CD4-positive, alpha-beta T cell treated with Interleukin-4 for 4 hours (primary cell): Measurements from ENCODE around the gene PSORS1C2.

Experiments used
- DNase-seq: peaks from one replicate; pipeline ENCODE4 v3.0.0-alpha.2; 2020

PSORS1C2 gene

GRCh38 chr6:31135710-31136109 is 3.2 kb downstream of the PSORS1C2 start:
- DNase-seq, result no peak

- no peak for DNase-seq
Observed at GRCh38 chr6:31132806-31133205, 6.1 kb downstream of the PSORS1C2 start.

- DNase-seq, result no peak
Observed at GRCh38 chr6:31131595-31131994, 7.3 kb downstream of the PSORS1C2 start.

GRCh38 chr6:31130751-31131150 is 8.1 kb downstream of the PSORS1C2 start:
- DNase-seq, result no peak

- DNase-seq, result no peak
Observed at GRCh38 chr6:31129130-31129529, 9.7 kb downstream of the PSORS1C2 start.

DNA sequence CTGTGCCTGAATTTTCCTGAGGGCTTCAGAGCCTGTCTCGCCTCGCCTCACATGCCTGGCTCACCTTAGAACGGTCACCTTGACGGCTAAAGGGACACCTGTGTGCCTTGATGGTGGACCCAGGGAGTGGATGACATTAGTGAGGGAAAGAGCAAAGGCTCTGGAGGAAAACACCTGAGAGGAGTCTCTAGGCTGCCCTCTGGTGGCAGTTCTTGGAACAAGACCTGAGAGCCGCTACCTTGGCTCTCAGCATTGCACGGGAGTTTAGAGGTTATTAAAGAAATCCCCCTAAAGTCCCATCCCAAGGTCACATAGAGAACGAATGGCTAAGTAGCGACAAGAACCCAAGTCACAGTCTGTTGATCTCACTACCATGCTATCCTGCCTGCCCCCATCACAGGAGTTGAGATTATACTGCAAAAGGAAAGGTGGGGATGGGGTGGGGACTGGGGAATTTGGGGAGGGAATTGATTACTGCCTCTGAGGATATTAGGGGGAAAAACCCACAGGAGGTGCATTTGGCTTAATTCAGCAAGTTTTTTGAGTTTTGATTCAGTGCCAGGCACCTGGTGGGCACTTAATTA is 10.7 kb downstream of the PSORS1C2 start:
- DNase-seq, result peak; percentile 74

DNA sequence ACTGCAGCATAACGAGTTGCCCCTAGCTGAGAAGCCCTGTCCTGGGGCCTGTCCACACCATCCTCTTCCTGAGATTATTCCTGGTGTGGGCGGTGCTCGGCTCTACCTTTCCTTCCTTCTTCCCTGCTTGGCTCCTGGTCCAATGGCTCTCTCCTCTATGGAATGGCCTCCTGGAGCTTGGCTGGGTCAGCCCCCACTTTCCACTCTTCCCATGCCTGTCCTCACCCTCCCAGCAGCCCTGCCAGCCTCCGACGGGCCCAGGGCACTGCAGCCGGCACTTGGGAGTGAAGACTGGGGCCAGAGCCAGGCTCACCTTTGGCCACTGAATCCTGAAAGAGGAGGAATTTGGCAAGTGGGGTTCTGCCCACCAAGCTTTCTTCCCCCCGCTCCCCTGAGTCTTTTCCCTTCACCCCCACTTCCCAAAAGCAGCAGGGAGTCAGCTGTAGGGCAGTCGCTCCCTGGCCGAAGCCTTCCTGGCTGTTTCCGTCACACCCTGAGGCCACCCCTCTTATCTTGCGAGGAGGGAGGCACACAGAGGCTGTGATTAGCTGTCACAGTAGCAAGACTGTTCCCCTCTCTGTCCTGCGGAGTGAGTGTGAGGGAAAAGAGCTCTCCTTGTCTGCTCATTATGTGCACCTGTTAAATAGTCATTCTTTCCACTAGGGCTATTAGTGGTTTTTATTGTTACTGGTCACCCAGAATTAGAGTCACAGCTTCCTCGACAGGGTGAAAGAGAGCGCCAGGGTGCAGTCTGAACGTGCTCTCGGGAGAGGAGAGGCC is 12.3 kb downstream of the PSORS1C2 start:
- DNase-seq, result no peak

- DNase-seq, result no peak
Observed at GRCh38 chr6:31125586-31126363, 13.1 kb downstream of the PSORS1C2 start.

DNA sequence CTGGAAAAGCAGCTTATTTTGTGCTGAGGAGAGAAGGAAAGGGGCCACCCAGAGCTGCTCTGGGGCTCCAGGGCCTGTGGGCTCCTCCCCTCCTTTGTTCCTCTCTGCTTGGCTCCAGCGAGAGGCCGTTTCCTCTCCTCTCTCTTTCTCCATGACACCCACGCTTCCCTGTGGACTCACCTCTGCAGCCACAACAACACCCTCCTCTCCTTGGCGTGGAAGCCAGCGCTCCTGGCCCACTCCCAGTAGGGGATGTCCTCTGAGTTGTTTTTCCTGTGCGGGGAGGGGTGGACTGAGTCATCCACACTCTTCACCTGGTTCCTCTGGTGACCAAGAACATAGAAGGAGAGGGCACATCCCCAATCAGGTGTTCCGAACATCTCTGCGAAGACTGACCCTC is 13.7 kb downstream of the PSORS1C2 start:
- DNase-seq, result no peak

DNA sequence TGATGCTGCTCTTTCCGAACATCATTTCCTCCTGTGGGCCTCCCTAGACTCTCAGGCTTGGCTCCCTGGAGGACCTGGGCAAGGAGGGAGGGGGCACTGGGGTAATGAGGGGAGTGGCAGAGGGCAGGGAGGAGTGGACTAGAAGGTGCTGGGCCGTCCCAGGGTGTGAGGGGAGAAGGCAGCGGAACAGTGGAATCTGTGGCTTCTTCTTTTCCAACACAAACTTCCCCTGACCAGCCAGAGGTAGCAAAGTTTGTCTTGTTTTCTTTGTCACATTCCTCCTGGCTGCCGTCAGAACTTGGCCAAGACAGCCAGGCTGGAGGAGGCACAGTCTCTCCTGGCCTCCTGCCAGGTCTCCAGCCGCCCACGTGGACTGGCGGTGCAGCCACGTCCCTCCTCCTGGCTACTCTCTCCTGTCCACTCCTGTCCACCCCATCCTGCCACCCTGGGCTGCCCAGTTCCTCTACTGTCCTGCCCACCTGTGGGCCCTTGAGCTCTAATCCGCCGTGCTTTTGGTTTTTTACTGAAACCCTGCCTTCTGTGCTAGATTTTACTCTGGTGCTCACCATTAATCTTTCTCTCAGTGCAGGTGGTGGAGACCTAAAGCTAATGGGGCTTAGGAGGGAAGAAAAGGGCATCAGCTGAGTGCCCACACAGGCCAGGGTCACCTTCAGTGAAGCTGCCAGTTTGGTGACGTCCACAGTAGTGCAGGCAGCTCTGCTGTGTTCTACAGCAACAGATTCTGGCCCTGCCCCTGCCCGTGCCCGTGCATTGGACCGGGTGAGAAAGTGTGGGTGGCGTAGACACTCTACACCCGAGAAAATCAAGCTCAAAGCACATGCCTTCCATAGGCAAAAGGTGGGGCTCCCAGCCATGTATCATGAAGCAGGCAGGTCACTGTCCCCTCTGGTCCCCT is 15.8 kb downstream of the PSORS1C2 start:
- DNase-seq, result no peak

DNA sequence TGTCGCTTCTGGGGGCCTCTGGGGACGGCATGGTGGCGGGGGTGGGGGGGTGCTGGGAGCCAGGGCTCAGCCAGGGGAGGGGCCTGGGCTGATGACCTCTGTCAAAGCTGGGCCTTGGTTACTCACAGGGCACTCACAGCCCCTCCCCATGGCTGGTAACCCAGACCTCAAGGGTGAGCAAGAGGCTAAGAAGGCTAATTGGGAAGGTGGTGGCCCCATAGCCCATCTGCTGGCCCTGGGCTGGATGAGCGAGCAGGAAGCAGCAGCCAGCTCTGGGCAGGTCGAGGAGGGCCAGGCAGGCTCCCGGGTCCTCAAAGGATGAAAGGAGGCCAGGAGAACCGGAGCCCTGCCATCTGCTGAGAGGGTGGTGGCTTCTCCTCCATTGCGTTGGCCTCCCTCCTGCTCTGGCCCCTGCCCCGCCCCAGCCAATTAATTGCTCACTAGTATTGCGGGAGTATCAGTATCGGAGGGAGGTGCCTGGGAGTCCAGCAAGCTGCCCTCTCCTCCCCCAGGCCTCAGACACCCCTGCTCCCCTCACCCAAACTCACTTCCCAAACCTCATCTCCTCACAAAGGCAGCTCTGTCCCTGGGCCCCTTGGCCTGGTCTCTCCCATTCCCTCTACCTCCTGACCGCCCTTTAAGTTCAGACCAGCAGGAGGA is 17.6 kb downstream of the PSORS1C2 start:
- no peak for DNase-seq

- no peak for DNase-seq
Observed at GRCh38 chr6:31120151-31120915, 18.5 kb downstream of the PSORS1C2 start, which contains the start of gene CDSN. CDSN (minus strand) TSS chr6:31120446; CDS start chr6:31120419, 27 bp downstream.

GRCh38 chr6:31118178-31118577 is 20.7 kb downstream of the PSORS1C2 start:
- DNase-seq, result no peak

DNA sequence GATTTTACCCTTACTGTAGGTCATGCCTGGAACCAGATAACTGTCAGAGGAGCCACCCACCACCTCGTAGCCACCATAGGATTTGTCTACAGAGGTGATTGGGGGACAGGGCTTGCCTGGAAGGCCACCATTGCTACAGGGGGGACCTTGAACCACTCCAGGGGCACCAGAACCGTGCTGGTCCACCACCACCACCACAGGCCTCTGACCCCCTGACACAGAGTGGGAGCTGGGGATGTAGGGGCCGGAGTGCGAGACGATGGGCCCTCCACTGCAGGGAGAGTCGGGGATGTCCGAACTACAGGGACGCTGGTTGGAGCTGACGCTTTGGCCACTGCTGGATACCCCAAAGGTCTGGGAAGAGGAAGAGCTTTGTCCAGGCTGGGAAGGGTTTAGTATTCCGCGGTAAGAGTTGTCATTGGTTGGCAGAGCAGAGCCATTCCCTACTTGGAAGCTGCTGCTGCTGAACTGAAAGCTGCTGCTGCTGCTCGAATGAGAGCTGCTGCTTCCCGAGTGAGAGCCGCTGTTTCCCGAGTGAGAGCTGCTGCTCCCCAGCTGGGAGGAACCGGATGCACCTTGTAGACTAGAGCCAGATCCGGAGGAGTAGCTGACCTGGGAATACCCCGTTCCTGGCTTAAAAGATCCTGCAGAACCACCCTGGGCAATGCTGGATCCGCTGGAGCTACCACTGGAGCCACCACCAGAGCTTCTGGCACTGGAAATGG is 22.0 kb downstream of the PSORS1C2 start:
- no peak for DNase-seq

- no peak for DNase-seq
Observed at GRCh38 chr6:31115941-31116560, 22.8 kb downstream of the PSORS1C2 start.

GRCh38 chr6:31114970-31115849 is 23.7 kb downstream of the PSORS1C2 start:
- no peak for DNase-seq

GRCh38 chr6:31114541-31114878 is 24.4 kb downstream of the PSORS1C2 start, which contains the start of gene PSORS1C1:
PSORS1C1 (plus strand) TSS chr6:31114800; CDS start chr6:31129633, 14,833 bp downstream.
- no peak for DNase-seq

GRCh38 chr6:31113861-31114540 is 24.9 kb downstream of the PSORS1C2 start:
- DNase-seq, result no peak
